ENCODE results near the gene ZBTB20.

ZBTB20 gene

DNA sequence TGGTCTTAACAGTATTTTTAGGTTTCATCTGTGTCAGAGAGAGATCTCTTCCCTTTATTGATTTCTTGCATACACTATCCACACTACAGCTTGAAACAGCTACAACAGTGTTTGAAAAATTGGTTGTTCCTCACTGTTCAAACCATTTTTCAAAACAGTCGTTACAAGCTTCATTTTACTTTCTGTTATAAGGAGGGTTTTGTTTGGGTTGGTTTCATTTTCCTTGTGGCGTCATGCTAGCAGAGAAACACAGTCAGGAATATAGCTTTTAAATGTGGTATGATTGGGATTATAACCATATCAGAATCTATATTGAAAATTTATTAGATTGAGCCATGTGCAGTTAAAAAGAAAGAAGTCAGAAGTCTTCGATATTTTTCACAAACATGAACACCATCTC, 400.6 kb downstream of the ZBTB20 start:
- DNase-seq, result no peak

- peak; percentile 39 for DNase-seq
These were observed 401.5 kb downstream of the ZBTB20 start for GRCh38 chr3:114745322-114746240.

GRCh38 chr3:114743746-114744485, 403.2 kb downstream of the ZBTB20 start:
- DNase-seq, result no peak

GRCh38 chr3:114741066-114741465, 406.0 kb downstream of the ZBTB20 start:
- DNase-seq, result no peak

DNA sequence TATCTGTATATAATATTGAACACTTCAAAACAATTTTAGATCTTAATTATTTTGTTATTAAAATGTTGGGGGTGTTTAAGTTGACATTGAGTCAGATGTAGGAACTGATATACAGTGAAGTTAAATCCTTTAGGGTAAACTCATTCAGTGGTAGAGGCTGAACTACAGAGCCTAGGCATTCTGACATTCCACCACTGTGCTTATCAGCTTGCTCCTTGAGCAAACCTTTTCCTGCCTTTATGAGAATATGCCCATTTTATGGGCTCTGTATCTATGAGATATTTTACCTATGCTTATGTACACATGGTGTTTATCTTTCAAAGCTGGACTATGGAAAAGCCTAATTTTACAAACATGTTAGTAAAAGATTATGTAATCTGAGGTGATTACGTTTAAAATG, 407.5 kb downstream of the ZBTB20 start:
- DNase-seq, result no peak

- no peak for DNase-seq
These were observed 414.7 kb downstream of the ZBTB20 start for GRCh38 chr3:114732353-114732752.

DNA sequence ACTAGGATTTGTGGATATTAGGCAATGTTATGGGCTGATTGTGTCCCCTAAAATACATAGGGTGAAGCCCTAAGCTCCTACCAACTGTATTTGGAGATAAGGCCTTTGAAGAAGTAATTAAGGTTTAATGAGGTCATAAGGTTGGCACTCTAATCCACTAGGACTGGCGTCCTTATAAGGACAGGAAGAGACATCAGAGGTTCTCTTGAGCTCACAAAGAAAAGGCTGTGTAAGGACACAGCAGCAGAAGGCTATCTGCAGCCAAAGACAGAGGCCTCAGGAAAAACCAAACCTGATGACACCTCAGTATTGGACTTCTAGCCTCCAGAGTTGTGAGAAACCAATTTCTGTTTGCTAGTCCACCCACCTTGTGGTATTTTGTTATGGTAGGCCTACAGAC, 416.7 kb downstream of the ZBTB20 start:
- no peak for DNase-seq

DNA sequence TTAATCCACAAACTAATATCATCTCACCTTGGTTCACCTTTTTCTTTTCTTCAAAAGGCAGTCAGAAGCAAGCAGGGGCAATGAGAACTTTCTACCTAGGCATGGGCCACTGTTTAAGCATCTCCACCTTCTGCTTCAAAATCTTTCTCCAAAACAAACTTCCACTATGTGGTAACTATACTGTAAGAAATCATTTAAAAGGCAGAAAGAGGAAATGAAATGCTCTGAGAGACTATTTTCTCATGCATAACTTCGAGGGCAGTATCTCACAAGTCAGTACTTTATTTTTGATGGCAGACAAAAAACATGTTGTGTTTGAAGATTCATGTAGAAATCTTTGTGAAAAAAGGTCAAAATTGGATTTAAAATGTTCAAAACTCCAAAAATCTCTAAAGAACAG, 419.7 kb downstream of the ZBTB20 start:
- no peak for DNase-seq

GRCh38 chr3:114725966-114726365, 421.1 kb downstream of the ZBTB20 start:
- no peak for DNase-seq

DNA sequence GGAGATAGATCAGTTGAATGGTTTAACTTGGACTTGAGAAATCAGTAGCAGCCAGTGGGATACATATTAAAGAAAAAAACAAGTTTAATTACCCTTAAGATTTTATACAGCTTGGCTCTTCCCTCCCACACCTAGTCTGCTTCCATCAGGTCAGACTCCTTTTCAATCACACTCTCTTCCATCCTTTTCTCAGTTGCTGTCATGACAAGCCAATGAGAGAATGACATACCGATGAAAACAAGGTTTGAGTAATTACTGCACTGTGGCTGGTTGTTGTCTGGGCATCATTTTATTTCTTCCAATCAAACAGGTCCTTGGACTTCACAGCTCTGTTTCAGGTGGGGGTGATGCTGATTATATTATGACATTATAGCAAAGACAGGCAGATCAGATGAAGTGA, 424.6 kb downstream of the ZBTB20 start:
- no peak for DNase-seq

DNA sequence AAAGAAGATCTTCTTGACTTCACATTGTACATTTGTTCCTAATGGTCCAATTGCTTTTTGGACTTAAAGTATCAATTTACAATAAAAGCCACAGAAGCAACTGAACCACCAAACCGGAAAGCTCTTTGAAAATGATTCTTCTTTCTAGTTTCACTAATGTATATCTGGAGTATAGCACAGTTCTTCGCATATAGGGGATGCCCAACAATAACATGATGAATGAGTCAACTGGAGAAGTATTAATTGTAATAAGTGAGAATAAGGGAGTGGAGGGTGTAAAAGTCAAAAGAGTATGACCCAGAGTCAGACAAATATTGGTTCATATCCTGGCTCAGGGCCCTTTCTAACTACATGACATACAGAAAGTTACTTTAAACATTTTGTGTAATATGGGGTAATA, 425.2 kb downstream of the ZBTB20 start:
- DNase-seq, result no peak

GRCh38 chr3:114721209-114721608, 425.9 kb downstream of the ZBTB20 start:
- DNase-seq, result no peak

DNA sequence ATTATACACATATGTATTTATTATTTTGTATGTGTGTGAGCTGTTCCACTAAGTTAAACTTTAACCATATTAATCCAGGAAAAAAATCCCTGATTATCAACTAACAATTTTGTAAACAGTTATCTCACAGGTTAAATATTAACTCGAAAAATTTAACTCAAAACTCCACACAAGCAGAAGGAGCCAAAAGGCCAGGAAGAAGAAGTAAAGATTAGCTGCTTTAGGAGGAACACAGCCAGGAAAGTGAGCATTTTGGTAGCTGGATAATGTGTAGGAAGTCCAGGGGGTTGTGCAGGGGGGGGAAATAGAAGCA, 428.2 kb downstream of the ZBTB20 start:
- DNase-seq, result no peak

GRCh38 chr3:114718071-114718897, 428.8 kb downstream of the ZBTB20 start:
- no peak for DNase-seq

DNA sequence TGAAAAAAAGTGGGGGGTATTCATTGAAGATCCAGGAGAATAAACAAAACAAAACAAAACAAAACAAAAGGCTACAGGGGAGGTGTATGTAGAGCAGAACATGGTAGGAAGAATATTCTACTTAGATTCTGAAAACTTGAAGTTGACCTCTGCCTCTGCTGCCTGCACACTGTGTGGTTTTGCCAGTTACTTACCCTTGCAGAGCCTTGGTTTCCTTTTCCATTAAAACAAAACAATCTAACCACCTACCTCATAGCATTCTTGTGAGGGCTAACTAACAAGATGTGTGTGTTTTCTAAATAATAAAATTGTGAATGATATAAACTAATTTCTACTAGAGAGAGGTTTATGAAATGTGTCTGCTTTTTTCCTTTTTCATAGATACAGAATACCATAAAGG, 430.2 kb downstream of the ZBTB20 start:
- no peak for DNase-seq

DNA sequence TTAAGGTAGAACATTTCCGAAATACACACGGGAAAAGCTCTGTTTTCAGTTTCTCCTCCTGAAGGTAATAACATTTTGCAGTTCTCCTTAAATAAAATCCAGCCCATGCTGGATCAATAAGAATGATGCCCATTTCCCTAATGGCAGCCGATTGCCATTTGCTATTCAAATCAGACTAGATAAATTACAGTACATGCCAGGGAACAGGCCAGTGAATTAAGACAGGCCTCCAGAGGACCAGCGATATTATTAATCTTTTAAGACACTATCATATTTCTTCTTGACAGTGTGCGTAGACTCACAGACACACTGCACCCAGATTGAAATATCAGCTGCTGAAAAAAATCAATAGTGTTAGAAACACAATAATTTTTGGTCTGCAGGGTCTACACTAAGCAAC, 431.0 kb downstream of the ZBTB20 start:
- no peak for DNase-seq

GRCh38 chr3:114714957-114715460, 432.1 kb downstream of the ZBTB20 start:
- no peak for DNase-seq

DNA sequence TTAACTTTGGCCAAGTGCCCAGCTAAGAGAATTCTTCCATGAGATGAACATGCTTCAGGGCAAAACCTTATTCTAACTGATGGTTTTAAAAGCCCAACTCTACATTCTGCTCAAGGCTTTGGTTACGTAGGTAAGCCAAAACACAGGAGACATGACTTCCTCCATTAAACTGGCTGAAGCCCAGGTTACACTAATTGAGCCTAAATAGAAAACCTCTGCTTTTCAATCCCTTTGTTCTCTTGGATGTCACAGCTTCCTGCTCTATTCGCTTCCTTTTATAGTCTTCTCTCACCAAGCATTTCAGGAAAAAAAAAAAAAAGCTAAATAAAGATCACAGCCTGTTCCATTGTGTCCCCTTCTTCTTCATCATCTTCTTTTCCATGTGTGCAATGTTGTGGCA, 432.9 kb downstream of the ZBTB20 start:
- DNase-seq, result peak; percentile 62

GRCh38 chr3:114712728-114713492, 434.2 kb downstream of the ZBTB20 start:
- no peak for DNase-seq

DNA sequence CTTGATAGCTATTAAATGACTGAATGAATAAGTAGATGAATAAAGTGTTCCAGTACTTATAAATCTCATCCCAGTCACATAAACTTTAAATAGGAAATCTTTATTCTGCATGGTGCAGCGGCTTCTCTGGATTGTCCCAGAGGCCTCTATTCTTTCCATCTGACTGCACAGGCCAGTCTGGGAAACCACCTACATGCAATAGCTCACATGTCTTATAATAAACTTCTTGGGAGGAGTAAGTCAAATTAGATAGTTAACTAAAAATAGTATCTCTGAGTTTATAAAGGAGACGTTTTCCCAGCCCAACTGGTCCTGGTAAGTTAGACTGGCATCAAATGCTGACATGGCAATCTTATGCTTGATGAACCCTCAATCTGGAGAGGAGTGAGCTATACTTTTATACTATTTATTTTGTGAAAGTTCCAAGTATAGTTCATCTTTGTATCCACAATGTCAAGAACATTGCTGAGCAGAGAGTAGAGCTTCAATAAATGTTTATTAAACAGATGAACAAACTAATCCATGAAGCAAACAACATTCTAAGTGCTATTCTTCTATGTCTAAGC, 435.7 kb downstream of the ZBTB20 start:
- DNase-seq, result no peak

GRCh38 chr3:114709102-114709501, 438.0 kb downstream of the ZBTB20 start:
- DNase-seq, result no peak

DNA sequence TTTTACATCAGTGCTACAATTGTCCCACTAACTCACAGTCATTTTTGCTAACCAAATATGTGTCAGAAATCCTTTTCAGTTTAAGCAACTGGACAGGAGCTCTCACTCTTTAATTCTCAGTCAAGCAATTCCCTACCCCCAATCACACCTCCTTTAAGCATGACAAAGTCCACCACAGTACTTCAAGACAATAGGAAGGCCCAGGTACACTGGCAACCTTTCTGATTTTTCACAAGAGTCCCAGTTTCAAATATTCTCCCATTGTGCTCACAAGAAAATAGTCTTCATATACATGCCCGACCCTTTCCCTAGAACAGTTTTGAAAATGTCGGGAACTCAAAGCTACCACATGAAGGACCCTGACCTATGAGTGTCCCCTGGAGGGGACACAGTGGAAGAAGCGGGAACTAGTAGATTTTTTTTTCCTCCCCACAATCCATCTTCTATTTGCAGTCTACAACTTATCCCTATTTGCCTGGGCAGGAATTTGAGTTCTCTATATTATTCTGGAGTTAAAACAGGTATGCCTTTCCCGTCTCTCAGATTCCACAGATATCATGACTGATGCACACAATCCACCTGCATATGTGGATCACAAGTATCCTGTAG, 439.7 kb downstream of the ZBTB20 start:
- no peak for DNase-seq

Data from COR-L47 (cell line).